WTC11 (cell line): ENCODE data around the gene GOLPH3.

Experiments used
- CREB1 ChIP-seq: sonication (generic); formaldehyde crosslinking; IDR thresholded peaks from 2 replicates; pipeline ENCODE4 v1.8.0; 2023; ENCODE audit warnings: mild to moderate bottlenecking, missing genetic modification reagents
- SMAD3 ChIP-seq: sonication (generic); formaldehyde crosslinking; IDR thresholded peaks from 2 replicates; pipeline ENCODE4 v1.8.0; 2022; ENCODE audit warnings: missing genetic modification reagents, mild to moderate bottlenecking, borderline replicate concordance
- TF ChIP-seq, protein P1 (sequence below): fragments of 200-600 bp; IDR thresholded peaks from 2 replicates; pipeline ENCODE4 v1.8.0; 2022; ENCODE audit warnings: antibody characterized with exemption
- TF ChIP-seq, protein P2 (sequence below): fragments of 250-450 bp; sonication (Bioruptor Pico); IDR thresholded peaks from 2 replicates; pipeline ENCODE4 v1.9.0; 2021; ENCODE audit warnings: moderate library complexity, mild to moderate bottlenecking, inconsistent platforms, borderline replicate concordance
- TF ChIP-seq, protein P3 (sequence below): sonication (generic); formaldehyde crosslinking; IDR thresholded peaks from 2 replicates; pipeline ENCODE4 v1.8.0; 2022; ENCODE audit warnings: mild to moderate bottlenecking, missing genetic modification reagents
- TF ChIP-seq, protein P4 (sequence below): fragments of 250-450 bp; sonication (Bioruptor Pico); IDR thresholded peaks from 2 replicates; pipeline ENCODE4 v1.9.0; 2021; ENCODE audit warnings: mild to moderate bottlenecking

DNA sequence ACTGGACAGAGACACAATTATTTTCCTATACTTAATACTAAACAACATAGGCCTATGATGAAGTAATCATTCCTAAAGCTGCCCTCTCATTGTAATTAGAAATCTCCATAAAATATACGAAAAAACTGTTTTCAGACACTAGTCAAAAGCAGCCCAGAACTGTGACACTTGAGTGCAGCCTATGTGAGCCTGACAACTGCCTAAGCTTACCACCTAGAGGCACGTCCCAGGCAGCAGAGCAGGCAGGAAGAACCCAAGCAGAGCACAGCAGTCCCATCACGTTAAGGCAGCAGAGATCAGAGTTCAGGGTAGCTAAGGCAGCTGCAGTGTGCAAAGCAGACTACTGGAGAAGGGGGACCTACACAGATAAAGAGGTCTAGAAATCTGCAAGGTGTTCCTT, 46.4 kb downstream of the GOLPH3 start:
- TF ChIP-seq CREB1 (CRISPR knock-in tag), result no peak
- TF ChIP-seq SMAD3 (CRISPR knock-in tag), result no peak
- TF ChIP-seq, protein P1, sequence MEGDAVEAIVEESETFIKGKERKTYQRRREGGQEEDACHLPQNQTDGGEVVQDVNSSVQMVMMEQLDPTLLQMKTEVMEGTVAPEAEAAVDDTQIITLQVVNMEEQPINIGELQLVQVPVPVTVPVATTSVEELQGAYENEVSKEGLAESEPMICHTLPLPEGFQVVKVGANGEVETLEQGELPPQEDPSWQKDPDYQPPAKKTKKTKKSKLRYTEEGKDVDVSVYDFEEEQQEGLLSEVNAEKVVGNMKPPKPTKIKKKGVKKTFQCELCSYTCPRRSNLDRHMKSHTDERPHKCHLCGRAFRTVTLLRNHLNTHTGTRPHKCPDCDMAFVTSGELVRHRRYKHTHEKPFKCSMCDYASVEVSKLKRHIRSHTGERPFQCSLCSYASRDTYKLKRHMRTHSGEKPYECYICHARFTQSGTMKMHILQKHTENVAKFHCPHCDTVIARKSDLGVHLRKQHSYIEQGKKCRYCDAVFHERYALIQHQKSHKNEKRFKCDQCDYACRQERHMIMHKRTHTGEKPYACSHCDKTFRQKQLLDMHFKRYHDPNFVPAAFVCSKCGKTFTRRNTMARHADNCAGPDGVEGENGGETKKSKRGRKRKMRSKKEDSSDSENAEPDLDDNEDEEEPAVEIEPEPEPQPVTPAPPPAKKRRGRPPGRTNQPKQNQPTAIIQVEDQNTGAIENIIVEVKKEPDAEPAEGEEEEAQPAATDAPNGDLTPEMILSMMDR, result no peak
- TF ChIP-seq, protein P2, sequence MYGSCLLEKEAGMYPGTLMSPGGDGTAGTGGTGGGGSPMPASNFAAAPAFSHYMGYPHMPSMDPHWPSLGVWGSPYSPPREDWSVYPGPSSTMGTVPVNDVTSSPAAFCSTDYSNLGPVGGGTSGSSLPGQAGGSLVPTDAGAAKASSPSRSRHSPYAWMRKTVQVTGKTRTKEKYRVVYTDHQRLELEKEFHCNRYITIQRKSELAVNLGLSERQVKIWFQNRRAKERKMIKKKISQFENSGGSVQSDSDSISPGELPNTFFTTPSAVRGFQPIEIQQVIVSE, result no peak
- TF ChIP-seq, protein P3, sequence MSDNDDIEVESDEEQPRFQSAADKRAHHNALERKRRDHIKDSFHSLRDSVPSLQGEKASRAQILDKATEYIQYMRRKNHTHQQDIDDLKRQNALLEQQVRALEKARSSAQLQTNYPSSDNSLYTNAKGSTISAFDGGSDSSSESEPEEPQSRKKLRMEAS, result no peak
- TF ChIP-seq, protein P4, sequence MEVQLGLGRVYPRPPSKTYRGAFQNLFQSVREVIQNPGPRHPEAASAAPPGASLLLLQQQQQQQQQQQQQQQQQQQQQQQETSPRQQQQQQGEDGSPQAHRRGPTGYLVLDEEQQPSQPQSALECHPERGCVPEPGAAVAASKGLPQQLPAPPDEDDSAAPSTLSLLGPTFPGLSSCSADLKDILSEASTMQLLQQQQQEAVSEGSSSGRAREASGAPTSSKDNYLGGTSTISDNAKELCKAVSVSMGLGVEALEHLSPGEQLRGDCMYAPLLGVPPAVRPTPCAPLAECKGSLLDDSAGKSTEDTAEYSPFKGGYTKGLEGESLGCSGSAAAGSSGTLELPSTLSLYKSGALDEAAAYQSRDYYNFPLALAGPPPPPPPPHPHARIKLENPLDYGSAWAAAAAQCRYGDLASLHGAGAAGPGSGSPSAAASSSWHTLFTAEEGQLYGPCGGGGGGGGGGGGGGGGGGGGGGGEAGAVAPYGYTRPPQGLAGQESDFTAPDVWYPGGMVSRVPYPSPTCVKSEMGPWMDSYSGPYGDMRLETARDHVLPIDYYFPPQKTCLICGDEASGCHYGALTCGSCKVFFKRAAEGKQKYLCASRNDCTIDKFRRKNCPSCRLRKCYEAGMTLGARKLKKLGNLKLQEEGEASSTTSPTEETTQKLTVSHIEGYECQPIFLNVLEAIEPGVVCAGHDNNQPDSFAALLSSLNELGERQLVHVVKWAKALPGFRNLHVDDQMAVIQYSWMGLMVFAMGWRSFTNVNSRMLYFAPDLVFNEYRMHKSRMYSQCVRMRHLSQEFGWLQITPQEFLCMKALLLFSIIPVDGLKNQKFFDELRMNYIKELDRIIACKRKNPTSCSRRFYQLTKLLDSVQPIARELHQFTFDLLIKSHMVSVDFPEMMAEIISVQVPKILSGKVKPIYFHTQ (CRISPR knock-in tag), result no peak
